Stromal cell of bone marrow (primary cell): ENCODE results near the gene TMEM127.
"Not testable (repeated sequence)": the region's sequence is repeated elsewhere in the genome, so short reads cannot be mapped to it uniquely, and the experiment has no call there.

Experiments
- DNase-seq: peaks from one replicate; pipeline ENCODE4 v3.0.0-alpha.2; 2012; ENCODE audit warnings: low read depth

The TMEM127 gene

GRCh38 chr2:96265840-96266679 lies at the start of gene TMEM127, which contains the start of gene CIAO1:
Gene TMEM127, minus strand, starts transcription at chr2:96265997. Its CDS starts 616 bp downstream, at chr2:96265381.
Gene CIAO1, plus strand, starts transcription at chr2:96266225. Its CDS starts 126 bp downstream, at chr2:96266351.
- DNase-seq = peak; percentile 96

GRCh38 chr2:96315005-96315399 lies 49.2 kb upstream of the TMEM127 start:
- no peak for DNase-seq

- no peak for DNase-seq
Observed at GRCh38 chr2:96308248-96308647, 42.5 kb upstream of the TMEM127 start.

GRCh38 chr2:96306370-96306769 lies 40.6 kb upstream of the TMEM127 start:
- DNase-seq = no peak

GRCh38 chr2:96305979-96306308 lies 40.1 kb upstream of the TMEM127 start:
- no peak for DNase-seq

GRCh38 chr2:96305091-96305978 lies 39.5 kb upstream of the TMEM127 start, which contains the start of gene SNRNP200:
Gene SNRNP200, minus strand, starts transcription at chr2:96305546. Its CDS starts 109 bp downstream, at chr2:96305437.
- peak; percentile 67 for DNase-seq

- no peak for DNase-seq
Observed at GRCh38 chr2:96304606-96305005, 38.8 kb upstream of the TMEM127 start.

GRCh38 chr2:96301865-96302264 lies 36.1 kb upstream of the TMEM127 start:
- no peak for DNase-seq

- DNase-seq = no peak
Observed at GRCh38 chr2:96296925-96297324, 31.1 kb upstream of the TMEM127 start.

- not testable (repeated sequence) for DNase-seq
Observed at GRCh38 chr2:96294271-96294670, 28.5 kb upstream of the TMEM127 start.

GRCh38 chr2:96291751-96292150 lies 26.0 kb upstream of the TMEM127 start:
- no peak for DNase-seq

GRCh38 chr2:96287273-96287856 lies 21.6 kb upstream of the TMEM127 start:
- no peak for DNase-seq

- no peak for DNase-seq
Observed at GRCh38 chr2:96276787-96277499, 11.1 kb upstream of the TMEM127 start.

- no peak for DNase-seq
Observed at GRCh38 chr2:96274355-96275056, 8.7 kb upstream of the TMEM127 start.

GRCh38 chr2:96273763-96274162 lies 8.0 kb upstream of the TMEM127 start:
- no peak for DNase-seq

- no peak for DNase-seq
Observed at GRCh38 chr2:96271995-96272394, 6.2 kb upstream of the TMEM127 start.

- no peak for DNase-seq
Observed at GRCh38 chr2:96267159-96267971, 1.6 kb upstream of the TMEM127 start.

- no peak for DNase-seq
Observed at GRCh38 chr2:96265349-96265839, 403 bp downstream of the TMEM127 start.

- no peak for DNase-seq
Observed at GRCh38 chr2:96264656-96265348, 995 bp downstream of the TMEM127 start.
